ENCODE results near the gene BRPF3.
"Not testable (repeated sequence)": the region's sequence is repeated elsewhere in the genome, so short reads cannot be mapped to it uniquely, and the experiment has no call there.

The BRPF3 gene

DNA sequence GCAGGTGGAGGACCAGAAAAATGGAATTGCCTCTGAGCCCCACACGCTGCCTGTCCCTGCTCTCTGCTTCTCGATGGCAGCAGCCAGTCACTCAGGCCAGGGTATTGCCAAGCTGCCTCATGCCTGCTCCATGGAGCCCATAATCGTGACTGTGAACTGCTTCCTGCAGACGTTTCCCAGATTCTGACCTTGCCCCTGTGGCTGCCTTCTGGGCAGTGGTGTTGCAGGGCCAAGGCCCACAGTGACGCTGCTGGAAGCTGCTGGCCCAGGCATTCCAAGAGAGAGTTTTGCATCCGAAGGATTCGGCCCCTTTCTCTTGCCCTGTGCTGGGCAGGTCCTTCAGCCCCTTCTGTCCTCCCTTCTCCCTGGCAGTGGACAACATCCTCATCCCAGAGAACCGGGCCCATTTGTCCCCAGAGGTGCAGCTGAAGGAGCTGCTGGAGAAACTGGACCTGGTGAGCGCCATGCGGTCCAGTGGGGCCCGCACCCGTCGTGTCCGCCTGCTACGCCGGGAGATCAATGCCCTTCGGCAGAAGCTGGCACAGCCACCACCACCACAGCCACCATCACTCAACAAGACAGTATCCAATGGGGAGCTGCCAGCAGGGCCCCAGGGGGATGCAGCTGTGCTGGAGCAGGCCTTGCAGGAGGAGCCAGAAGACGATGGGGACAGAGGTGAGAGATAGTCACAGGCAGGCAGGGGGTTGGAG lies 14.5 kb downstream of the BRPF3 start:
- H3K27ac ChIP-seq, result no peak overlapping the region

DNA sequence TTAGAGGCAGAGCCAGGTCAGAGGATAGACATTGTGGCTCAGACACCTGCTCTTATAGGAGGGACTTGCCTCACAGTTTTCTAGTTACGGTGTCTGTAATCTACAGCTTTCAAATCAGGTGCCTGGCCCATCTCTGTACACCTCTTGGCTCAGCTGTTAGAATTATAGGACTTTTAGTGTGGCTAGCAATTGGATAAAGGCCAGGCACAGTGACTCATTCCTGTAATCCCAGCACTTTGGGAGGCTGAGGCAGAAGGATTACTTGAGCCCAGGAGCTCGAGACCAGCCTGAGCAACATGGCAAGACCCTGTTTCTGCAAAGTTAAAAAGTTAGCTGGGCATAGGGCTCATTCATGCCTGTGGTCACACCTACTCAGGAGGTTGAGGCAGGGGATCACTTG lies 20.0 kb downstream of the BRPF3 start:
- peaks cover 73% of the 10 kb centered on the region for H3K36me3 ChIP-seq (replicated peaks)

More for the DNA sequence above, 14.5 kb downstream of the BRPF3 start:
- in situ Hi-C loops (cut with HindIII; ENCODE audit: low pct_ligation_motif_present, low sequenced_read_pairs), result no loop called here
- TF ChIP-seq, protein P1, sequence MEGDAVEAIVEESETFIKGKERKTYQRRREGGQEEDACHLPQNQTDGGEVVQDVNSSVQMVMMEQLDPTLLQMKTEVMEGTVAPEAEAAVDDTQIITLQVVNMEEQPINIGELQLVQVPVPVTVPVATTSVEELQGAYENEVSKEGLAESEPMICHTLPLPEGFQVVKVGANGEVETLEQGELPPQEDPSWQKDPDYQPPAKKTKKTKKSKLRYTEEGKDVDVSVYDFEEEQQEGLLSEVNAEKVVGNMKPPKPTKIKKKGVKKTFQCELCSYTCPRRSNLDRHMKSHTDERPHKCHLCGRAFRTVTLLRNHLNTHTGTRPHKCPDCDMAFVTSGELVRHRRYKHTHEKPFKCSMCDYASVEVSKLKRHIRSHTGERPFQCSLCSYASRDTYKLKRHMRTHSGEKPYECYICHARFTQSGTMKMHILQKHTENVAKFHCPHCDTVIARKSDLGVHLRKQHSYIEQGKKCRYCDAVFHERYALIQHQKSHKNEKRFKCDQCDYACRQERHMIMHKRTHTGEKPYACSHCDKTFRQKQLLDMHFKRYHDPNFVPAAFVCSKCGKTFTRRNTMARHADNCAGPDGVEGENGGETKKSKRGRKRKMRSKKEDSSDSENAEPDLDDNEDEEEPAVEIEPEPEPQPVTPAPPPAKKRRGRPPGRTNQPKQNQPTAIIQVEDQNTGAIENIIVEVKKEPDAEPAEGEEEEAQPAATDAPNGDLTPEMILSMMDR (IDR thresholded peaks at IDR 0.05; ENCODE audit: low read depth, low read length, missing control alignments), result no peak
- H3K27me3 ChIP-seq (replicated peaks), result no peaks in the 10 kb centered on the region
- H3K36me3 ChIP-seq (replicated peaks), result peaks cover 77% of the 10 kb centered on the region
- no peak for DNase-seq
- H3K4me3 ChIP-seq (ENCODE audit: low read depth, low read length), result no peak overlapping the region

DNA sequence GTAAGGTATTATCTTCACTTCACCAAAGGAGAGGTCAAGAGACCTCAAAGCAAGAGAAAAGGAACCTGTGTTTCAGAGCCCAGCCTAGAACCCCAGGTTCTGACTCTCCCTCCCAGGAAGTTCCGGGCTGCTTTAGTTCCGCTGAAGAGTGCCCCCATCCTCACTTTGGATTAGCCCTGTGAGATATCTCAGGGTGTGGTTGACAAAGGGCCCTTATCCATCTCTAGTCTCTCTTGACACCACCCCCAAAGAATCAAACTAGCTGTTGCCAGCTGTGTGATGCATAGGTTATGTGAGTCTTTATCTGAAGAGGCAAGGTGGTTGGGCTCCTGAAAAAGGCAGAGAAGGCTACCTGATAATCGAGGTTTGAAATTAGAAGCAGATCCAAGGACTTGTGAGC lies 20.6 kb downstream of the BRPF3 start:
- Histone ChIP-seq H3K27ac (no peak overlapping the region), H3K36me3 (replicated peaks) (peaks cover 73% of the 10 kb centered on the region), H3K27me3 (replicated peaks) (no peaks in the 10 kb centered on the region), H3K4me3 (ENCODE audit: low read depth, low read length) (no peak overlapping the region)
- TF ChIP-seq, protein P1 (IDR thresholded peaks at IDR 0.05; ENCODE audit: low read depth, low read length, missing control alignments), result no peak
- in situ Hi-C loops (cut with HindIII; ENCODE audit: low pct_ligation_motif_present, low sequenced_read_pairs), result no loop called here
- no peak for DNase-seq

More for the DNA sequence above, 20.0 kb downstream of the BRPF3 start:
- TF ChIP-seq, protein P1 (IDR thresholded peaks at IDR 0.05; ENCODE audit: low read depth, low read length, missing control alignments), result no peak
- no peak overlapping the region for H3K4me3 ChIP-seq (ENCODE audit: low read depth, low read length)
- H3K27me3 ChIP-seq (replicated peaks), result no peaks in the 10 kb centered on the region
- DNase-seq, result peak; percentile 45
- in situ Hi-C loops (cut with HindIII; ENCODE audit: low pct_ligation_motif_present, low sequenced_read_pairs), result no loop called here
- H3K27ac ChIP-seq, result no peak overlapping the region

DNA sequence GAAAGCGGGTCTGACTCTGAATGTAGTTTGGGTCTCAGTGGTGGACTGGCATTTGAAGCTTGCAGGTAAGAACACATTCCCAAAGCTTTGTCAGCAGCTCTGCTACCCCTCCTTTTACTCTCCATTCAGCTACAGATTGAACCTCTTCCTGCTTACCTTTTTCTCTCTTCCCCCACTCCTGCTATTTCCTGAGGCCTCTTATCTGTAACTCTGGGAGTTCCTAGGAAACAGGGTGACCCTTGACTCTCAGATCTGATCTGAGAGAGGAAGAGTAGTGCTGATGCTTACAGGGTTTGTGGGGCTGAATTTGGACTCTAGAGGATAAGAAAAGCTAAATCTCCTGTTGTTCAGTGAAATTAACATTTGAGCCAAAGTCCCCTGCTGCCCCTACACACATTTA lies 21.4 kb downstream of the BRPF3 start:
- no peak overlapping the region for H3K4me3 ChIP-seq (ENCODE audit: low read depth, low read length)
- peaks cover 77% of the 10 kb centered on the region for H3K36me3 ChIP-seq (replicated peaks)
- H3K27me3 ChIP-seq (replicated peaks), result no peaks in the 10 kb centered on the region
- no peak overlapping the region for H3K27ac ChIP-seq
- DNase-seq, result no peak
- in situ Hi-C loops (cut with HindIII; ENCODE audit: low pct_ligation_motif_present, low sequenced_read_pairs), result no loop called here
- TF ChIP-seq, protein P1 (IDR thresholded peaks at IDR 0.05; ENCODE audit: low read depth, low read length, missing control alignments), result no peak

DNA sequence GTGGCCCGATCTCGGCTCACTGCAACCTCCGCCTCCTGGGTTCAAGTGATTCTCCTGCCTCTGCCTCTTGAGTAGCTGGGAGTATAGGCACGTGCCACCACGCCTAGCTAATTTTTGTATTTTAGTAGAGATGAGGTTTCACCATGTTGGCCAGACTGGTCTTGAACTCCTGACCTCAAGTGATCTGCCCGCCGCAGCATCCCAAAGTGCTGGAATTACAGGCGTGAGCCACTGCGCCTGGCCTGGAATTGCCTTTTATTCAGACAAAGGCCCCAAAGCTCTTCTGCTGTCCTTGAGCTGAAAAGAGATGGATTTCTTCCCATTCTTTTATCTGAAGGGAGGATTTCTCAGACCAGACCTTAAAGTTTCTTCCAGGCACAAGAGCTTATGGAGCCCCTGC lies 22.0 kb downstream of the BRPF3 start:
- peaks cover 76% of the 10 kb centered on the region for H3K36me3 ChIP-seq (replicated peaks)
- H3K27ac ChIP-seq; H3K27me3 ChIP-seq (replicated peaks); H3K4me3 ChIP-seq (ENCODE audit: low read depth, low read length); DNase-seq; in situ Hi-C loops (cut with HindIII; ENCODE audit: low pct_ligation_motif_present, low sequenced_read_pairs): not testable (repeated sequence)

DNA sequence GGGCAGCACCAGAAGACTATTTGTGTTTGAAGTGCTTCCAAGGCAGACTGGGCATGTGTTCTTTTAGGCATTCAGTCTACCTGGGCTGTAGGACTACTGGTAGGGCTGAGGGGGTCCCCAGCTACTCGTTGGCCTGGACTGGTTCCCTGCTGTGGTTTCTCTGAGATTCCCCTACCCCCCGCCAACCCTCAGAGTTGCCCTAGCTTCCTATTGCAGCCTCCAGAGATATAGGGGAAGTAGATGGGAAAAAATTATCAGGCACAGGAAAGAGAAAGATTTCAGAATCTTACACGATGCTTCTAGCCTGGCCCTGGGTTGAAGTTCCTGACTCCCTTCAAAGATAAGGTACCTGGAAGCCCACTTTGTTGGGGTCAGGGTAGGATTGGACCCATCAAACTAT lies 22.5 kb downstream of the BRPF3 start:
- in situ Hi-C loops (cut with HindIII; ENCODE audit: low pct_ligation_motif_present, low sequenced_read_pairs), result no loop called here
- DNase-seq, result no peak
- TF ChIP-seq, protein P1 (IDR thresholded peaks at IDR 0.05; ENCODE audit: low read depth, low read length, missing control alignments), result no peak
- no peaks in the 10 kb centered on the region for H3K27me3 ChIP-seq (replicated peaks)
- no peak overlapping the region for H3K27ac ChIP-seq
- H3K4me3 ChIP-seq (ENCODE audit: low read depth, low read length), result no peak overlapping the region
- peaks cover 71% of the 10 kb centered on the region for H3K36me3 ChIP-seq (replicated peaks)
